Left lung (tissue), 14 donors: ENCODE data around the gene ITGB3BP. TPM values are rescaled to one million over a fixed set of nuclear protein-coding genes. Genes with fewer than 3 reads are reported as not detected.
"Not testable (repeated sequence)": the region's sequence is repeated elsewhere in the genome, so short reads cannot be mapped to it uniquely, and the experiment has no call there.

Experiments used
- ATAC-seq: fragments of 200-7000 bp; cut with Tn5 transposase; one replicate; pipeline ENCODE4 v1.9.1; 2020; ENCODE audit warnings: moderate library complexity
- DNase-seq, 4 donors: peaks; one replicate each; pipeline ENCODE4 v3.0.0-alpha.2; 2013 to 2020
- H3K27ac ChIP-seq, 2 donors: fragments of 200-600 bp; sonication (generic) in 1 of 2; one replicate each; pipeline versions ENCODE4 v1.5.0 to v1.8.0; 2020 to 2021
- H3K27me3 ChIP-seq, 2 donors: fragments of 200-600 bp; sonication (generic) in 1 of 2; one replicate each; pipeline versions ENCODE4 v1.5.0 to v1.8.0; 2020 to 2021
- H3K36me3 ChIP-seq, 2 donors: fragments of 200-600 bp; sonication (generic) in 1 of 2; one replicate each; pipeline versions ENCODE4 v1.5.0 to v1.8.0; 2020 to 2021
- H3K4me1 ChIP-seq, 2 donors: fragments of 200-600 bp; one replicate each; pipeline ENCODE4 v1.8.0; 2021
- H3K4me3 ChIP-seq, 2 donors: fragments of 200-600 bp; sonication (generic) in 1 of 2; one replicate each; pipeline versions ENCODE4 v1.5.0 to v1.8.0; 2020 to 2021; ENCODE audit warnings: mild to moderate bottlenecking in 1 of 2
- H3K9me3 ChIP-seq, 2 donors: fragments of 200-600 bp; sonication (generic) in 1 of 2; one replicate each; pipeline versions ENCODE4 v1.5.0 to v1.8.0; 2020 to 2021
- intact Hi-C, 2 donors: fragments of 100-400 bp; cut with DNase I; formaldehyde crosslinking; loops; one replicate each; pipeline versions ENCODE4 v1.11.2 to v1.14.2; 2022
- long read RNA-seq, 12 donors: library from polyadenylated mRNA in 2 of 12; unstranded in 2 of 12; transcript quantifications; one replicate each; pipeline ENCODE4 v2.0.0 and lab custom pipeline, GENCODE V29; 2019 to 2026
- polyA plus RNA-seq, 6 donors: library from polyadenylated mRNA; unstranded; fragments of 120-200 nt; gene quantifications; one replicate each; pipeline ENCODE4 v1.2.1, GENCODE V29; 2013; ENCODE audit not compliant: insufficient read length in 6 of 6
- total RNA-seq, 2 donors: library from RNA; stranded (reverse); fragmentation: NEBNext Ultra II Directional; extraction: Animal tissue kit (Norgen Biotek cat#: 25700); gene quantifications; one replicate each; pipeline ENCODE4 v1.2.1, GENCODE V29; 2021
- TF ChIP-seq, protein P1 (sequence below), 2 donors: fragments of 200-600 bp; sonication (generic) in 1 of 2; IDR thresholded peaks; one replicate each; pipeline versions ENCODE4 v1.5.0 to v1.8.0; 2021; ENCODE audit warnings: antibody characterized with exemption in 2 of 2
- donor health status: DM: no; HTN: yes; CAD: no.
- donor health status: DM: no; HTN: no; CAD: no.

Gene ITGB3BP
- total RNA-seq: 10 to 100 TPM; 16.6 to 19.0 TPM
- polyA plus RNA-seq: 10 to 100 TPM; 50.8 to 75.8 (median 72.4) TPM
- long read RNA-seq, donor 1, transcript ITGB3BP-201 (9 exons, 948 nt): minor isoform, 15 of 66 reads
- long read RNA-seq, donor 1, transcript ITGB3BP-212 (10 exons, 1,285 nt): major isoform, 17 of 66 reads
- long read RNA-seq, donor 1, partial matches to known transcripts: 30 of 66 reads
- long read RNA-seq, donor 1, other reads (novel, unspliced or antisense): 0 of 66 reads
- long read RNA-seq, donor 2, transcript ITGB3BP-212 (10 exons, 1,285 nt): major isoform, 10 of 75 reads
- long read RNA-seq, donor 2, transcript ITGB3BP-214 (2 exons, 589 nt): minor isoform, 5 of 75 reads
- long read RNA-seq, donor 2, transcript ITGB3BP-201 (9 exons, 948 nt): major isoform, 10 of 75 reads
- long read RNA-seq, donor 2, partial matches to known transcripts: 41 of 75 reads
- long read RNA-seq, donor 2, other reads (novel, unspliced or antisense): 5 of 75 reads
- long read RNA-seq, donor 3, transcript ITGB3BP-212 (10 exons, 1,285 nt): major isoform, 16 of 47 reads
- long read RNA-seq, donor 3, transcript ITGB3BP-201 (9 exons, 948 nt): major isoform, 16 of 47 reads
- long read RNA-seq, donor 3, partial matches to known transcripts: 7 of 47 reads
- long read RNA-seq, donor 3, other reads (novel, unspliced or antisense): 8 of 47 reads
- long read RNA-seq, donor 4, partial matches to known transcripts: 3 of 11 reads
- long read RNA-seq, donor 4, other reads (novel, unspliced or antisense): 2 of 11 reads
- long read RNA-seq, donor 5, transcript ITGB3BP-201 (9 exons, 948 nt): major isoform, 12 of 19 reads
- long read RNA-seq, donor 5, transcript ITGB3BP-212 (10 exons, 1,285 nt): minor isoform, 6 of 19 reads
- long read RNA-seq, donor 5, partial matches to known transcripts: 0 of 19 reads
- long read RNA-seq, donor 5, other reads (novel, unspliced or antisense): 0 of 19 reads
- long read RNA-seq, donor 6, transcript ITGB3BP-212 (10 exons, 1,285 nt): minor isoform, 21 of 112 reads
- long read RNA-seq, donor 6, transcript ITGB3BP-201 (9 exons, 948 nt): major isoform, 33 of 112 reads
- long read RNA-seq, donor 6, partial matches to known transcripts: 35 of 112 reads
- long read RNA-seq, donor 6, other reads (novel, unspliced or antisense): 20 of 112 reads
- long read RNA-seq, donor 7, transcript ITGB3BP-201 (9 exons, 948 nt): major isoform, 12 of 22 reads
- long read RNA-seq, donor 7, transcript ITGB3BP-212 (10 exons, 1,285 nt): minor isoform, 9 of 22 reads
- long read RNA-seq, donor 7, partial matches to known transcripts: 0 of 22 reads
- long read RNA-seq, donor 7, other reads (novel, unspliced or antisense): 0 of 22 reads
- long read RNA-seq, donor 8, transcript ITGB3BP-201 (9 exons, 948 nt): major isoform, 9 of 23 reads
- long read RNA-seq, donor 8, partial matches to known transcripts: 9 of 23 reads
- long read RNA-seq, donor 8, other reads (novel, unspliced or antisense): 0 of 23 reads
- long read RNA-seq, donor 9: 0 reads
- long read RNA-seq, donor 10, transcript ITGB3BP-201 (9 exons, 948 nt): major isoform, 5 of 8 reads
- long read RNA-seq, donor 10, partial matches to known transcripts: 0 of 8 reads
- long read RNA-seq, donor 10, other reads (novel, unspliced or antisense): 2 of 8 reads
- long read RNA-seq, donor 11, transcript ITGB3BP-212 (10 exons, 1,285 nt): major isoform, 9 of 11 reads
- long read RNA-seq, donor 11, partial matches to known transcripts: 0 of 11 reads
- long read RNA-seq, donor 11, other reads (novel, unspliced or antisense): 0 of 11 reads
- long read RNA-seq, donor 12, transcript ITGB3BP-201 (9 exons, 948 nt): major isoform, 13 of 93 reads
- long read RNA-seq, donor 12, partial matches to known transcripts: 49 of 93 reads
- long read RNA-seq, donor 12, other reads (novel, unspliced or antisense): 26 of 93 reads

DNA sequence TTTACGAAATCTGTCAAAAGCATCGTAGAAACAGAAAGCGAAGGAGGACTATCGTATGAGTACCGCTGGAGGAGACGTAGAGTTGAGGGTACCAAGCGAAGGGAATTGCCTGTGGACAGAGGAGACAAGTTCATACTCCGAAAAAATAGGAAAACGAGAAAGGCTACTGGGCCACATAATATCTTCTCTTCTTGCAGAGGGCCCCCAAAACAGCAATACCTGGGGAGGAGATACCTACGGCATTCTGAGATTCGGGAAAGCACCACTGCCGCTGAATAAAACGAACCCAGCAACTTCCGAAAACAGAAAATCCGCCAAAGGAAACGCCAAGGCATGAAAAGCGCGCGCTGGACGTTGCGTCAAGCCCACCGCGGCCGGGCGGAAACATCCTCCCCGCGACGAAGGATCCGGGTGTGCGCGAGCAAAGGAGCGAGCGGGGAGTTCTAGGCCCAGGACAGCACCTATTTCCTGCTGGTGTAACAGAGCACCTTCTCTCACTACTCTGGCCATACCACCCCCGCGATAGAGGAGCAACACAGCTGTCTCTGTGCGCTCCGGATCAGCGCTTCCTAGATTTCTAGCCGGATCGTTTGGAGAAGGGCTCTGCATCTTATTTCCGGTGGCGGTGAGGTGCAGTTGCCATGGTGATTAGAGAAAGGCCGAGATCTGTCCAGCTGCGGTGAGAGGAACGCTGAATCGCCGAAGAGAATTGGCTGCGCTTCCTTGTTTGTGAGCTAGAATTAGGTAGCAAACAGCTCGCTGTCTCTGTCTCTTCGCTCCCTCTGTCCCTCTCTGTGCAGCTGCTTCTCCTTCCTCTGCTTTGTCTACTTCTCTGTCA lies at the start of gene ITGB3BP, which contains the start of gene EFCAB7:
Gene ITGB3BP (minus strand): TSS at position 335 of the 838 bp plus-strand sequence. CDS start 92 bp downstream, at position 243.
Gene EFCAB7 (plus strand): TSS at position 635 of the 838 bp plus-strand sequence. CDS start 2,048 bp downstream, outside the sequence.
- H3K4me1 ChIP-seq: peaks cover 3 to 18% of the 10 kb centered on the region in 2 donors
- peak; percentile 90 to 95 (median 92) for DNase-seq
- intact Hi-C loops: no loop called here
- H3K27me3 ChIP-seq: no peaks in the 10 kb centered on the region
- TF ChIP-seq, protein P1, sequence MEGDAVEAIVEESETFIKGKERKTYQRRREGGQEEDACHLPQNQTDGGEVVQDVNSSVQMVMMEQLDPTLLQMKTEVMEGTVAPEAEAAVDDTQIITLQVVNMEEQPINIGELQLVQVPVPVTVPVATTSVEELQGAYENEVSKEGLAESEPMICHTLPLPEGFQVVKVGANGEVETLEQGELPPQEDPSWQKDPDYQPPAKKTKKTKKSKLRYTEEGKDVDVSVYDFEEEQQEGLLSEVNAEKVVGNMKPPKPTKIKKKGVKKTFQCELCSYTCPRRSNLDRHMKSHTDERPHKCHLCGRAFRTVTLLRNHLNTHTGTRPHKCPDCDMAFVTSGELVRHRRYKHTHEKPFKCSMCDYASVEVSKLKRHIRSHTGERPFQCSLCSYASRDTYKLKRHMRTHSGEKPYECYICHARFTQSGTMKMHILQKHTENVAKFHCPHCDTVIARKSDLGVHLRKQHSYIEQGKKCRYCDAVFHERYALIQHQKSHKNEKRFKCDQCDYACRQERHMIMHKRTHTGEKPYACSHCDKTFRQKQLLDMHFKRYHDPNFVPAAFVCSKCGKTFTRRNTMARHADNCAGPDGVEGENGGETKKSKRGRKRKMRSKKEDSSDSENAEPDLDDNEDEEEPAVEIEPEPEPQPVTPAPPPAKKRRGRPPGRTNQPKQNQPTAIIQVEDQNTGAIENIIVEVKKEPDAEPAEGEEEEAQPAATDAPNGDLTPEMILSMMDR (IDR thresholded peaks at IDR 0.05): no peak
- peaks cover 0 to 3% of the 10 kb centered on the region in 2 donors for H3K36me3 ChIP-seq
- peak; percentile 96 for ATAC-seq
- H3K27ac ChIP-seq: peak within 1 kb of the TSS; percentile 93 to 97
- H3K9me3 ChIP-seq: no peaks in the 10 kb centered on the region
- H3K4me3 ChIP-seq: peak within 1 kb of the TSS; percentile 54 to 61

DNA sequence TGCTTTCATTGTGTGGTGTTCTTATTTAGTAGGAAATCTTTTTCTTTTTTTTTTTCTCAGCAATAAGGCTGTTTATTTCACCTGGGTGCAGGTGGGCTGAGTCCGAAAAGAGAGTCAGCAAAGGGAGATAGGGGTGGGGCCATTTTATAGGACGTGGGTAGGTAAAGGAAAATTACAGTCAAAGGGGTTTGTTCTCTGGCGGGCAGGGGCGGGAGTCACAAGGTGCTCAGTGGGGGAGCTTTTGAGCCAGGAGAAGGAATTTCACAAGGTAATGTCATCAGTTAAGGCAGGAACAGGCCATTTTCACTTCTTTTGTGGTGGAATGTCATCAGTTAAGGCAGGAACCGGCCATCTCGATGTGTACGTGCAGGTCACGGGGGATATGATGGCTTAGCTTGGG lies 49.7 kb upstream of the ITGB3BP start:
- ATAC-seq, H3K27me3 ChIP-seq, intact Hi-C loops, DNase-seq, H3K4me1 ChIP-seq, H3K36me3 ChIP-seq, H3K4me3 ChIP-seq, H3K9me3 ChIP-seq, H3K27ac ChIP-seq: not testable (repeated sequence)

- H3K27me3 ChIP-seq: no peaks in the 10 kb centered on the region
- DNase-seq (no peak), ATAC-seq (no peak)
- H3K27ac ChIP-seq: no peak overlapping the region
- H3K4me1 ChIP-seq: no peaks in the 10 kb centered on the region
- no peaks in the 10 kb centered on the region for H3K36me3 ChIP-seq
- intact Hi-C loops: no loop called here
- TF ChIP-seq, protein P1 (IDR thresholded peaks at IDR 0.05): no peak
- no peaks in the 10 kb centered on the region for H3K9me3 ChIP-seq
- no peak overlapping the region for H3K4me3 ChIP-seq
Observed at GRCh38 chr1:63569640-63570316, 46.8 kb upstream of the ITGB3BP start.

DNA sequence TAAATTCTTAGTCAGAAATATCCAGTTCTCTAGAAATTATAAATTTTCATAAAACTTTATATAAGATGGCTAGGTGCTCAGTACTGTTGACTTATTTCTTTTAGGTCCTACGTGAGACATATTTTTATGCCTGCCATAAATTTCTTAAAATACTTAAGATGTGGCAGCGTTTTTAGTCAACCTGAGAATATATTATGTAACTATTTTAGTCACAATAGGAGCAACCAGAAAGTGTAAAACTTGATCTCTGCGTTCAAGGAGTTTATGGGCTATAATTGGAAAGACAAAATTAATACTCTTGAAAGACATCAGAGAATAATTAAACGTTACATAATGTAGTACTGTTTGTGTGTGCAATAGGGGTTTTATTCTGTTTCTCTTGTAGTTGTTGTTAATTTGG lies 46.0 kb upstream of the ITGB3BP start:
- TF ChIP-seq, protein P1 (IDR thresholded peaks at IDR 0.05): no peak
- ATAC-seq (no peak), DNase-seq (no peak)
- no peaks in the 10 kb centered on the region for H3K9me3 ChIP-seq
- H3K27ac ChIP-seq: no peak overlapping the region
- intact Hi-C loops: no loop called here
- H3K27me3 ChIP-seq: no peaks in the 10 kb centered on the region
- no peaks in the 10 kb centered on the region for H3K36me3 ChIP-seq
- H3K4me1 ChIP-seq: no peaks in the 10 kb centered on the region
- H3K4me3 ChIP-seq: no peak overlapping the region
